GM12892 (cell line): ENCODE results near the gene CRYBG1.

Source experiments
- POLR2A ChIP-seq: IDR thresholded peaks from 2 replicates; pipeline ENCODE4 v1.6.1; 2011; ENCODE audit warnings: low read depth, low read length, control low read depth
- POLR2AphosphoS5 ChIP-seq: IDR thresholded peaks from 2 replicates; pipeline ENCODE4 v1.6.1; 2011; ENCODE audit warnings: low read depth, low read length, control low read depth
- TAF1 ChIP-seq: IDR thresholded peaks from 2 replicates; pipeline ENCODE4 v1.6.1; 2011; ENCODE audit warnings: low read depth, mild to moderate bottlenecking, control low read depth, low read length, borderline replicate concordance

DNA sequence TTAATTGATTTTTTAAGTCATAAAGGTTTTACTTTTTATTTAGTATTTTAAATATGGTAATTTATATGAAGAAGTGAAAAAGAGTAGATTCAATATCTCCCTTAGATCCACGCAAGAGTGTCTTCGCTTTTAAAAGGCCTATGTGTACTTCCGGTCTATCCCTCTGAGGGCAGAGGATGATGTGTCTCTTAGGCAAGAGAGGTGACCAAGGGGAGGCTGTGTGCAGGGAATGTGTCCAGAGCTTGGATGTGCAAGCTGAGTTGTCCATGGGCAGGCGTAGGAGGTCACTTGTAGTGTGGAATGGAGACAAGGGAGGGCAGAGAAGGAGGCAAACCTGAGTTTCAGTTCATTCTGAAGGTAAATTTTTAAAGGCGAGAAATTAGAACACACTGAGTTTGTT is 113.9 kb downstream of the CRYBG1 start:
- TF ChIP-seq POLR2AphosphoS5: no peak
- no peak for TF ChIP-seq POLR2A
- TF ChIP-seq TAF1: no peak
